ENCODE data around the gene ELOB.

DNA sequence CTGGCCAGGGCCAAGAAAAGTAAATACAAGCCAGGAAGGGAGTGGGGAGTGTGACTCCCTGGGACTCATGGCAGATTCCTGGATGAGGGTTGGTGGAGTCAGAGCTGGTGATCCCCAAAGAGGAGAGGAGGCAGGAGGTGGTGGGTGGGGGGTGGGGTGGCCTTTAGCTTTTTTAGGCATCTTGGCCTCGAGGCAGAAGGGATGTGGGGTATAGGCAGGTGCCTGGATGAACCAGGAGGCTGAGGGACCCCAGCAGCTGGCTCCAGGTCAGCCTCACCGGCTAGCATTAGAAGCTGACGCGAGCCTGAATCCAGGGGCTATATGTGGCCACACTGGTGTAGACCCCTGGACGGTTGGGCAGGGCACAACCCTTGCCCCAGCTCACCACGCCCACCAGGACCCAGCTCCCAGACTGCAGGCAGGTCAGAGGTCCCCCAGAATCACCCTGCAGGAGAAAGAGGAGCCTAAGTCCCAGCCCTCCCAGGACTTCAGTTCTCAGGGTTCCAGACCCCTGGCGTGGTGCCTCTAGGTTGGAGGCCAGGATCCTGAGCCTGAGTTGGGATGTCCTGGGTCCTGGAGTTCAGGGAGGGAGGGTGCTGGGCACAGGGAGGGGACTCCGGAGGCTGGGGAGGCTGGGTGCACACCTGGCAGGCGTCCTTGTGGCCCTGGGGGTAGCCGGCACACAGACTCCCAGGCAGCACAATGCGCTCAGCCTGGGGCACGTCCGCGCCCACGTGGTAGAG lies 7.4 kb upstream of the ELOB start:
- no peak for TF ChIP-seq CTCF (IDR thresholded peaks at IDR 0.05)
- no peak for TF ChIP-seq POLR2A (IDR thresholded peaks at IDR 0.05)
